HG02642 (cell line): Measurements from ENCODE around the gene SYDE1.

Source experiments
- ATAC-seq: cut with Tn5 transposase; IDR thresholded peaks from one replicate; pipeline ENCODE4 v1.9.1; 2021; ENCODE audit warnings: mild to moderate bottlenecking; ENCODE audit not compliant: unreplicated experiment, poor library complexity

SYDE1 gene

DNA sequence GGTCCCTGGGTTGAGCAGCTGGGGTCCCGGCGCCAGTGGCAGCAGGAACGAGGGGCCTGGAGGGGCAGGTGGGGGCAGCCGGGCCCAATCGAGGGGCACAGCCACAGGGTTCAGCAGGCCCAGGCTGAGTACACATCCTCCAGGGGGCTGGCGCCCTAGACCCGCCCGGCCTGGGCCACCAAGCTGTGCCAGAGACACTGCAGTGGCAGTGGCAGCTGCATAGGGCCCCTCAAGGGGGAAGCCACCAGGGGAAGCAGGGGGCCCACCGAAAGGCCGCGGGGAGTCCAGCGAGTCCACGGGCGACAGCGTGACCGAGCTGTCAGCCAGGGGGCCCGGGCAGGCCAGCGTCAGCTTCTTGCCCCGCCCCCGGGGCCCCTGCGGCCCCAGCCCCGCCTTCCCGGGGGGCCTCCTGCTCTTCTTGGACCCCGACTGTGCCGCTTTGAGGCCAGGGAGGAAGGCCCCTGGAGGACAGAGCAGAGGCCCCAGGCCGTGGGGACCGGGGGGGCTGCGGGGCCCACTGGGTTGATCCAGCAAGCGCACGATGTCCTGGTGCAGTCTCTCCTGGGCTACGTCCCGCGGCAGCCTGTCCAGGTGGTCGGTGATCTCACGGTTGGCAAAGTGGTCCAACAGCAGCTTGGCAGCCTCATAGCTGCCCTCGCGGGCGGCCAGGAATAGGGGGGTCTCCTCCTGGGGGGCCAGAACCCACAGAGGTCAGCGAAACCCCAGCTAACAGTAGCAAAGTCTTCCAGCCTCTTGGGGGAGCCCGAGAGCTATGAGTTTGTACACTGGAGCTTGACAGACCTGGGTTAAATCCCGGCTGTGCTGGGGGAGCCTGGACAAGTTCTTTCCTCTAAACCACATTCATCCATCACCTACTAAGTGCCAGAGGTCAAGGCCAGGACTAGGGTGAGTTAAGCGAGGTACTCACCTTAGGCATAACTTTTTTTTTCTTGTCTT is 54.1 kb downstream of the SYDE1 start:
- no peak for ATAC-seq
